Limb (tissue), 2 donors: ENCODE data around the gene PACS1.
"Not testable (repeated sequence)": the region's sequence is repeated elsewhere in the genome, so short reads cannot be mapped to it uniquely, and the experiment has no call there.

Experiments
- DNase-seq, 2 donors: peaks; one replicate each; pipeline ENCODE4 v3.0.0-alpha.2; 2016; ENCODE audit errors: extremely low spot score in 2 of 2

The PACS1 gene

GRCh38 chr11:66253081-66253480 is 183.0 kb downstream of the PACS1 start:
- not testable (repeated sequence) for DNase-seq

- no peak for DNase-seq
Observed at GRCh38 chr11:66258473-66258893, 188.4 kb downstream of the PACS1 start.

- DNase-seq: no peak
Observed at GRCh38 chr11:66259225-66259624, 189.2 kb downstream of the PACS1 start.

- no peak for DNase-seq
Observed at GRCh38 chr11:66259956-66260355, 189.9 kb downstream of the PACS1 start.

- DNase-seq: no peak
Observed at GRCh38 chr11:66261578-66261977, 191.5 kb downstream of the PACS1 start.

GRCh38 chr11:66262191-66262590 is 192.1 kb downstream of the PACS1 start:
- DNase-seq: no peak

- DNase-seq: no peak
Observed at GRCh38 chr11:66262696-66263095, 192.6 kb downstream of the PACS1 start.

- no peak for DNase-seq
Observed at GRCh38 chr11:66263231-66263630, 193.2 kb downstream of the PACS1 start.

GRCh38 chr11:66263785-66264184 is 193.7 kb downstream of the PACS1 start:
- no peak for DNase-seq

- no peak for DNase-seq
Observed at GRCh38 chr11:66264383-66264782, 194.3 kb downstream of the PACS1 start.

- DNase-seq: no peak
Observed at GRCh38 chr11:66264914-66265313, 194.8 kb downstream of the PACS1 start.

- no peak for DNase-seq
Observed at GRCh38 chr11:66265531-66266377, 195.7 kb downstream of the PACS1 start.

GRCh38 chr11:66266378-66267038 is 196.4 kb downstream of the PACS1 start:
- no peak for DNase-seq

- DNase-seq: no peak
Observed at GRCh38 chr11:66267039-66267378, 196.9 kb downstream of the PACS1 start.

GRCh38 chr11:66267379-66268243 is 197.5 kb downstream of the PACS1 start:
- peak; percentile 88 to 97 for DNase-seq

- peak; percentile 100 for DNase-seq
Observed at GRCh38 chr11:66268244-66268951, 198.3 kb downstream of the PACS1 start, which contains the start of gene RAB1B. Gene RAB1B, plus strand, starts transcription at chr11:66268639. Its CDS starts 41 bp downstream, at chr11:66268680.

- no peak for DNase-seq
Observed at GRCh38 chr11:66268952-66269905, 199.2 kb downstream of the PACS1 start.

GRCh38 chr11:66271816-66272215 is 201.7 kb downstream of the PACS1 start:
- no peak for DNase-seq

- DNase-seq: no peak
Observed at GRCh38 chr11:66272596-66272995, 202.5 kb downstream of the PACS1 start.

GRCh38 chr11:66274219-66274618 is 204.1 kb downstream of the PACS1 start:
- no peak for DNase-seq
